Natural killer cell (primary cell): Measurements from ENCODE around the gene PRR33. TPM values are rescaled to one million over a fixed set of nuclear protein-coding genes. Genes with fewer than 3 reads are reported as not detected.

Experiments
- ATAC-seq, 3 donors: fragments of 150-1000 bp in 2 of 3; fragments of 200-7000 bp in 1 of 3; cut with Tn5 transposase; 1 replicate in 1 of 3; 2 replicates in 2 of 3; pipeline ENCODE4 v1.10.0; 2021; ENCODE audit warnings: mild to moderate bottlenecking in 2 of 3, moderate library complexity in 2 of 3
- DNase-seq, 2 donors: peaks; one replicate each; pipeline versions ENCODE4 v3.0.0 to v3.0.0-alpha.2; 2013 to 2021; ENCODE audit warnings: mixed read lengths in 1 of 2
- H3K27ac ChIP-seq: one replicate; pipeline ENCODE4 v1.5.1; 2013; ENCODE audit warnings: mild to moderate bottlenecking, low read length
- H3K27me3 ChIP-seq: one replicate; pipeline ENCODE4 v1.6.1; 2013; ENCODE audit warnings: low read length; ENCODE audit not compliant: control insufficient read depth, insufficient read depth
- H3K36me3 ChIP-seq: one replicate; pipeline ENCODE4 v1.6.1; 2013; ENCODE audit warnings: low read length; ENCODE audit not compliant: control insufficient read depth, insufficient read depth
- H3K4me1 ChIP-seq: one replicate; pipeline ENCODE4 v1.6.1; 2013; ENCODE audit warnings: low read length; ENCODE audit not compliant: control insufficient read depth, insufficient read depth
- H3K4me3 ChIP-seq: one replicate; pipeline ENCODE4 v1.5.1; 2013; ENCODE audit warnings: low read length
- H3K9me3 ChIP-seq: one replicate; pipeline ENCODE4 v1.6.1; 2013; ENCODE audit warnings: low read length; ENCODE audit not compliant: control insufficient read depth, insufficient read depth
- H3K27ac Mint-ChIP-seq, 2 donors: one replicate each; pipeline ENCODE4 v1.8.0; 2022; ENCODE audit warnings: mild to moderate bottlenecking in 2 of 2, mixed read lengths in 2 of 2, moderate library complexity in 1 of 2
- H3K27me3 Mint-ChIP-seq, 2 donors: one replicate each; pipeline ENCODE4 v1.8.0; 2022; ENCODE audit warnings: low read depth in 2 of 2, mixed read lengths in 2 of 2
- H3K36me3 Mint-ChIP-seq: one replicate; pipeline ENCODE4 v1.8.0; 2022; ENCODE audit warnings: mixed read lengths
- H3K4me1 Mint-ChIP-seq, 2 donors: one replicate each; pipeline ENCODE4 v1.8.0; 2022; ENCODE audit warnings: mixed read lengths in 2 of 2
- H3K4me3 Mint-ChIP-seq: one replicate; pipeline ENCODE4 v1.8.0; 2022; ENCODE audit warnings: mild to moderate bottlenecking, moderate library complexity, mixed read lengths
- H3K9me3 Mint-ChIP-seq, 2 donors: one replicate each; pipeline ENCODE4 v1.8.0; 2022; ENCODE audit warnings: mixed read lengths in 2 of 2
- CTCF ChIP-seq: fragments of 200-600 bp; IDR thresholded peaks from one replicate; pipeline ENCODE4 v1.8.0; 2022; ENCODE audit warnings: antibody characterized with exemption
- WGBS: methylation state at CpG from one replicate; pipeline ENCODE4 v1.1.7; 2013; ENCODE audit warnings: missing lambda C conversion rate; ENCODE audit not compliant: insufficient coverage; 5-methylcytosine and 5-hydroxymethylcytosine counted together
- intact Hi-C: fragments of 100-400 bp; cut with micrococcal nuclease; formaldehyde crosslinking; loops from one replicate; pipeline ENCODE4 v1.14.2; 2022
- total RNA-seq, 4 donors: library from RNA; stranded (reverse); fragments of 120-200 nt in 1 of 4; gene quantifications; one replicate each; pipeline versions ENCODE4 v1.2.3 to v1.2.4, GENCODE V29; 2013 to 2022

The PRR33 gene
- total RNA-seq, 3 donors from 2014 or later (not counting 1 experiment from before 2014, with no cell fraction given), result 0.14 to 0.32 TPM; not detected in 1

GRCh38 chr11:1847926-1848639 is 43.6 kb downstream of the PRR33 start:
- no peak overlapping the region for H3K27ac ChIP-seq
- H3K36me3 Mint-ChIP-seq, result no peaks in the 10 kb centered on the region
- H3K27me3 ChIP-seq, result no peaks in the 10 kb centered on the region
- WGBS, result 96% methylated on average over 18 of the region's 18 CpGs
- no peak for ATAC-seq
- peak overlapping the region; percentile 9 for H3K4me3 Mint-ChIP-seq
- H3K4me3 ChIP-seq, result no peak overlapping the region
- H3K4me1 Mint-ChIP-seq, result peaks cover 64 to 90% of the 10 kb centered on the region in 2 donors
- no peaks in the 10 kb centered on the region for H3K36me3 ChIP-seq
- no peaks in the 10 kb centered on the region for H3K9me3 Mint-ChIP-seq
- H3K9me3 ChIP-seq, result no peaks in the 10 kb centered on the region
- TF ChIP-seq CTCF, result no peak
- intact Hi-C loops, result no loop called here
- H3K27ac Mint-ChIP-seq, result peak overlapping the region in 1 of 2 donors; percentile 55
- H3K4me1 ChIP-seq, result peaks cover 96% of the 10 kb centered on the region
- H3K27me3 Mint-ChIP-seq, result peaks cover 0 to 4% of the 10 kb centered on the region in 2 donors
- no peak for DNase-seq

- DNase-seq (no peak), ATAC-seq (no peak)
- Histone ChIP-seq H3K27me3 (no peaks in the 10 kb centered on the region), H3K36me3 (no peaks in the 10 kb centered on the region), H3K9me3 (no peaks in the 10 kb centered on the region), H3K4me3 (no peak overlapping the region), H3K27ac (no peak overlapping the region), H3K4me1 (peaks cover 99% of the 10 kb centered on the region)
- no peak for TF ChIP-seq CTCF
- Mint-ChIP-seq H3K9me3 (no peaks in the 10 kb centered on the region), H3K4me3 (peak overlapping the region; percentile 9), H3K4me1 (peaks cover 57 to 85% of the 10 kb centered on the region in 2 donors), H3K36me3 (no peaks in the 10 kb centered on the region), H3K27me3 (peaks cover 0 to 4% of the 10 kb centered on the region in 2 donors), H3K27ac (peak overlapping the region in 1 of 2 donors; percentile 55)
- WGBS, result 95% methylated on average over 34 of the region's 34 CpGs
- intact Hi-C loops, result no loop called here
These were observed 44.5 kb downstream of the PRR33 start for GRCh38 chr11:1847006-1847735.

DNA sequence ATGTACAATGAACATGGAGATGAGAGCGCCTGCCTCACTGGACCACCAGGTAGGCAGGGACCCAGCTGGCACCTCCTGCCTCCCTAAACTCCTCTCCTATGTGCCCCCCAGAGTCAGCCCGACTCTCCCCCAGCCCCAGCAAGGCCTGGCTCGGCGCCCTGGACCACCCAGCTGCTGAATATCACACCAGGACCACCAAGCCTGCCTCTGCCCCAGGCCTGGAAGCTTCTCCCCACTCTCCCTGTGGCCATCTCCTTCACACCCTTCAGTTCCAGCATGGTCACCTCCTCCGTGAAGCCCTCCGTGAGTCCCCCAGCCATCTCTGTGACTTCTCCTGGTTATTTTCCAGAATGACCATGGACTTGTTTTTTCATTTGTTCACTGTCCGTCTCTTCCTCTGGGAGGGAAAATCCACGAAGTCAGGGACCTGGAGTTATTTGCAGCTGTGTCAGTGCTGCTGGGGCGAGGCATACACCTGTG is 45.2 kb downstream of the PRR33 start:
- no peaks in the 10 kb centered on the region for H3K36me3 ChIP-seq
- Mint-ChIP-seq H3K27ac (peak overlapping the region in 1 of 2 donors; percentile 55), H3K36me3 (no peaks in the 10 kb centered on the region), H3K27me3 (peaks cover 0 to 4% of the 10 kb centered on the region in 2 donors), H3K4me1 (peaks cover 50 to 79% of the 10 kb centered on the region in 2 donors), H3K9me3 (no peaks in the 10 kb centered on the region), H3K4me3 (no peak overlapping the region)
- ATAC-seq (no peak), DNase-seq (no peak)
- H3K27ac ChIP-seq, result no peak overlapping the region
- no peaks in the 10 kb centered on the region for H3K9me3 ChIP-seq
- intact Hi-C loops, result no loop called here
- 98% methylated on average over 9 of the region's 9 CpGs for WGBS
- peaks cover 97% of the 10 kb centered on the region for H3K4me1 ChIP-seq
- no peak for TF ChIP-seq CTCF
- no peaks in the 10 kb centered on the region for H3K27me3 ChIP-seq
- no peak overlapping the region for H3K4me3 ChIP-seq
